Activated naive CD4-positive, alpha-beta T cell treated with anti-CD3 and anti-CD28 coated beads, Interleukin-2, amount 10 ng/mL, durations not matched to agents 7 days and 5 days (primary cell): ENCODE measurements around the gene OS9.
A peak's percentile ranks its signal among the peaks of the same experiment; 100 is the strongest.

Experiments
- CTCF ChIA-PET: fragments of 350-600 bp; sonication (Branson Sonifier 250); formaldehyde crosslinking; loops from one replicate; lab custom pipeline; 2021; ENCODE audit warnings: antibody characterized with exemption; lab: Charles Lee
- DNase-seq: peaks from one replicate; pipeline ENCODE4 v3.0.0-alpha.2; 2020
- H3K27ac Mint-ChIP-seq: one replicate; pipeline ENCODE4 v1.8.0; 2021; ENCODE audit warnings: mild to moderate bottlenecking, moderate library complexity, mixed read lengths
- H3K27me3 Mint-ChIP-seq: one replicate; pipeline ENCODE4 v1.8.0; 2021; ENCODE audit warnings: mild to moderate bottlenecking, mixed read lengths
- H3K36me3 Mint-ChIP-seq: one replicate; pipeline ENCODE4 v1.8.0; 2021; ENCODE audit warnings: mixed read lengths
- H3K4me1 Mint-ChIP-seq: one replicate; pipeline ENCODE4 v1.8.0; 2021; ENCODE audit warnings: mixed read lengths
- H3K4me3 Mint-ChIP-seq: one replicate; pipeline ENCODE4 v1.8.0; 2021; ENCODE audit warnings: mild to moderate bottlenecking, moderate library complexity, mixed read lengths
- H3K9me3 Mint-ChIP-seq: one replicate; pipeline ENCODE4 v1.8.0; 2021; ENCODE audit warnings: mixed read lengths

Gene OS9

GRCh38 chr12:57740656-57741412 is 46.9 kb downstream of the OS9 start:
- no peaks in the 10 kb centered on the region for H3K9me3 Mint-ChIP-seq
- CTCF ChIA-PET = interaction anchor here (0.9 to 2.5 kb wide), 13 partner anchors 8 to 159 kb away, joined by 3 to 12 read pairs (median 5); partner anchors contain the start of genes B4GALNT1 and OS9
- H3K27ac Mint-ChIP-seq = peak overlapping the region; percentile 82
- peaks cover 24% of the 10 kb centered on the region for H3K36me3 Mint-ChIP-seq
- H3K4me1 Mint-ChIP-seq = peaks cover 59% of the 10 kb centered on the region
- DNase-seq = peak; percentile 93
- no peaks in the 10 kb centered on the region for H3K27me3 Mint-ChIP-seq
- peak overlapping the region; percentile 80 for H3K4me3 Mint-ChIP-seq

- CTCF ChIA-PET = interaction anchor here (0.9 to 2.5 kb wide), 14 partner anchors 9 to 283 kb away, joined by 3 to 12 read pairs (median 4); partner anchors contain the start of genes B4GALNT1 and OS9
Measured at GRCh38 chr12:57741413-57741789, 47.5 kb downstream of the OS9 start.

GRCh38 chr12:57741844-57742738 is 48.2 kb downstream of the OS9 start:
- Mint-ChIP-seq H3K27me3 (no peaks in the 10 kb centered on the region), H3K36me3 (peaks cover 25% of the 10 kb centered on the region), H3K27ac (peak overlapping the region; percentile 82), H3K4me1 (peaks cover 62% of the 10 kb centered on the region), H3K4me3 (peak overlapping the region; percentile 80), H3K9me3 (no peaks in the 10 kb centered on the region)
- DNase-seq = peak; percentile 92
- CTCF ChIA-PET = interaction anchor here (0.9 to 2.5 kb wide), 13 partner anchors 8 to 283 kb away, joined by 3 to 12 read pairs (median 5); partner anchors contain the start of genes B4GALNT1 and OS9

More at GRCh38 chr12:57741413-57741789, 47.5 kb downstream of the OS9 start:
- H3K4me1 Mint-ChIP-seq = peaks cover 64% of the 10 kb centered on the region
- no peaks in the 10 kb centered on the region for H3K27me3 Mint-ChIP-seq
- peaks cover 25% of the 10 kb centered on the region for H3K36me3 Mint-ChIP-seq
- peak overlapping the region; percentile 82 for H3K27ac Mint-ChIP-seq
- no peak for DNase-seq
- H3K9me3 Mint-ChIP-seq = no peaks in the 10 kb centered on the region
- H3K4me3 Mint-ChIP-seq = peak overlapping the region; percentile 80

- peak overlapping the region; percentile 87 for H3K4me3 Mint-ChIP-seq
- H3K4me1 Mint-ChIP-seq = peaks cover 66% of the 10 kb centered on the region
- H3K9me3 Mint-ChIP-seq = no peaks in the 10 kb centered on the region
- no peak for DNase-seq
- CTCF ChIA-PET = interaction anchor here (1.3 kb wide), 1 partner anchor 21 kb away, joined by 3 read pairs; no protein-coding TSS in a partner anchor
- peaks cover 38% of the 10 kb centered on the region for H3K36me3 Mint-ChIP-seq
- H3K27me3 Mint-ChIP-seq = no peaks in the 10 kb centered on the region
- peak overlapping the region; percentile 93 for H3K27ac Mint-ChIP-seq
Measured at GRCh38 chr12:57743769-57744168, 49.8 kb downstream of the OS9 start.

GRCh38 chr12:57744194-57744776 is 50.4 kb downstream of the OS9 start:
- peak; percentile 83 for DNase-seq
- Mint-ChIP-seq H3K27me3 (no peaks in the 10 kb centered on the region), H3K4me3 (peak overlapping the region; percentile 87), H3K27ac (peak overlapping the region; percentile 93), H3K9me3 (no peaks in the 10 kb centered on the region), H3K4me1 (peaks cover 61% of the 10 kb centered on the region), H3K36me3 (peaks cover 37% of the 10 kb centered on the region)
- CTCF ChIA-PET = interaction anchor here (0.8 to 2.0 kb wide), 3 partner anchors 12 to 50 kb away, joined by 3 to 6 read pairs (median 3); partner anchors contain the start of gene OS9

- peaks cover 35% of the 10 kb centered on the region for H3K36me3 Mint-ChIP-seq
- H3K9me3 Mint-ChIP-seq = no peaks in the 10 kb centered on the region
- H3K4me3 Mint-ChIP-seq = peak within 1 kb of the TSS; percentile 87
- no peaks in the 10 kb centered on the region for H3K27me3 Mint-ChIP-seq
- H3K4me1 Mint-ChIP-seq = peaks cover 55% of the 10 kb centered on the region
- DNase-seq = peak; percentile 98
- H3K27ac Mint-ChIP-seq = peak within 1 kb of the TSS; percentile 93
- CTCF ChIA-PET = interaction anchor here (0.8 to 2.0 kb wide), 3 partner anchors 11 to 50 kb away, joined by 3 to 6 read pairs (median 3); partner anchors contain the start of gene OS9
Measured at GRCh38 chr12:57744777-57745484, 51.0 kb downstream of the OS9 start, which contains the start of gene TSPAN31. TSS of gene TSPAN31 (plus strand) at chr12:57745039. CDS start at chr12:57745155, 116 bp downstream.

GRCh38 chr12:57745485-57745881 is 51.6 kb downstream of the OS9 start:
- Mint-ChIP-seq H3K4me1 (peaks cover 57% of the 10 kb centered on the region), H3K4me3 (peak overlapping the region; percentile 87), H3K27ac (peak overlapping the region; percentile 93), H3K27me3 (no peaks in the 10 kb centered on the region), H3K9me3 (no peaks in the 10 kb centered on the region), H3K36me3 (peaks cover 38% of the 10 kb centered on the region)
- CTCF ChIA-PET = interaction anchor here (2.0 kb wide), 1 partner anchor 11 kb away, joined by 6 read pairs; no protein-coding TSS in a partner anchor
- no peak for DNase-seq

- Mint-ChIP-seq H3K9me3 (no peaks in the 10 kb centered on the region), H3K27ac (peak overlapping the region; percentile 93), H3K4me1 (peaks cover 57% of the 10 kb centered on the region), H3K36me3 (peaks cover 43% of the 10 kb centered on the region), H3K4me3 (peak overlapping the region; percentile 87), H3K27me3 (no peaks in the 10 kb centered on the region)
- no peak for DNase-seq
- CTCF ChIA-PET = interaction anchor here (2.0 kb wide), 1 partner anchor 10 kb away, joined by 6 read pairs; no protein-coding TSS in a partner anchor
Measured at GRCh38 chr12:57746025-57746424, 52.1 kb downstream of the OS9 start.

GRCh38 chr12:57749061-57749460 is 55.1 kb downstream of the OS9 start:
- Mint-ChIP-seq H3K4me3 (no peak overlapping the region), H3K27me3 (no peaks in the 10 kb centered on the region), H3K27ac (no peak overlapping the region), H3K9me3 (no peaks in the 10 kb centered on the region), H3K4me1 (peaks cover 69% of the 10 kb centered on the region), H3K36me3 (peaks cover 52% of the 10 kb centered on the region)
- CTCF ChIA-PET = no interaction called here
- no peak for DNase-seq

GRCh38 chr12:57750561-57751431 is 56.9 kb downstream of the OS9 start:
- Mint-ChIP-seq H3K4me1 (peaks cover 59% of the 10 kb centered on the region), H3K36me3 (peaks cover 49% of the 10 kb centered on the region), H3K27me3 (no peaks in the 10 kb centered on the region), H3K9me3 (no peaks in the 10 kb centered on the region), H3K4me3 (peak overlapping the region; percentile 98), H3K27ac (peak overlapping the region; percentile 94)
- CTCF ChIA-PET = interaction anchor here (1.1 to 1.2 kb wide), 2 partner anchors 9 to 18 kb away, joined by 3 read pairs; no protein-coding TSS in a partner anchor
- no peak for DNase-seq

- H3K27me3 Mint-ChIP-seq = peaks cover under 1% of the 10 kb centered on the region
- no peak for DNase-seq
- no peaks in the 10 kb centered on the region for H3K9me3 Mint-ChIP-seq
- H3K4me1 Mint-ChIP-seq = peaks cover 57% of the 10 kb centered on the region
- peak overlapping the region; percentile 94 for H3K27ac Mint-ChIP-seq
- peaks cover 45% of the 10 kb centered on the region for H3K36me3 Mint-ChIP-seq
- CTCF ChIA-PET = interaction anchor here (1.1 kb wide), 1 partner anchor 17 kb away, joined by 3 read pairs; no protein-coding TSS in a partner anchor
- peak overlapping the region; percentile 98 for H3K4me3 Mint-ChIP-seq
Measured at GRCh38 chr12:57751432-57751787, 57.5 kb downstream of the OS9 start.
